DOHH2 (cell line): ENCODE data around the gene SYT1.

Source experiments
- H3F3A ChIP-seq: fragments of 200-600 bp; sonication (generic), shearing (Covaris generic); 2 replicates; pipeline ENCODE4 v1.6.0; 2016; ENCODE audit warnings: antibody characterized with exemption, mild to moderate bottlenecking; ENCODE audit not compliant: control insufficient read depth, insufficient read depth
- H3K27ac ChIP-seq: fragments of 200-600 bp; sonication (generic); 2 replicates; pipeline ENCODE4 v1.5.1; 2014; ENCODE audit warnings: low read depth, mild to moderate bottlenecking, low read length, moderate library complexity
- H3K27me3 ChIP-seq: fragments of 200-600 bp; sonication (generic); 2 replicates; pipeline ENCODE4 v1.6.1; 2014; ENCODE audit warnings: mild to moderate bottlenecking, low read length, mixed read lengths; ENCODE audit not compliant: control insufficient read depth
- H3K36me3 ChIP-seq: fragments of 200-600 bp; sonication (generic); 2 replicates; pipeline ENCODE4 v1.6.1; 2014; ENCODE audit warnings: mild to moderate bottlenecking, low read length, moderate library complexity, mixed read lengths; ENCODE audit not compliant: control insufficient read depth
- H3K4me1 ChIP-seq: fragments of 200-600 bp; sonication (generic); 2 replicates; pipeline ENCODE4 v1.6.1; 2014; ENCODE audit warnings: mild to moderate bottlenecking, low read length, mixed read lengths; ENCODE audit not compliant: control insufficient read depth
- H3K4me2 ChIP-seq: fragments of 200-600 bp; sonication (generic); 2 replicates; pipeline ENCODE4 v1.6.0; 2014; ENCODE audit warnings: mild to moderate bottlenecking, low read length, moderate library complexity
- H3K4me3 ChIP-seq: fragments of 200-600 bp; sonication (generic); 2 replicates; pipeline ENCODE4 v1.5.1; 2014; ENCODE audit warnings: mild to moderate bottlenecking, low read length, mixed read lengths
- H3K79me2 ChIP-seq: fragments of 200-600 bp; sonication (generic); 2 replicates; pipeline ENCODE4 v1.6.1; 2014; ENCODE audit warnings: mild to moderate bottlenecking, low read length, mixed read lengths; ENCODE audit not compliant: control insufficient read depth
- H3K9me2 ChIP-seq: fragments of 200-600 bp; sonication (generic); replicated peaks from 2 replicates; pipeline ENCODE4 v1.6.1; 2014; ENCODE audit warnings: mild to moderate bottlenecking, low read length, mixed read lengths; ENCODE audit not compliant: control insufficient read depth
- H3K9me3 ChIP-seq: fragments of 200-600 bp; sonication (generic); 2 replicates; pipeline ENCODE4 v1.6.1; 2014; ENCODE audit warnings: antibody characterized with exemption, low read length, mixed read lengths; ENCODE audit not compliant: control insufficient read depth, insufficient read depth
- H4K20me1 ChIP-seq: fragments of 200-600 bp; sonication (generic); 2 replicates; pipeline ENCODE4 v1.6.0; 2014; ENCODE audit warnings: low read depth, mild to moderate bottlenecking, antibody characterized with exemption, low read length, moderate library complexity; ENCODE audit not compliant: control insufficient read depth, insufficient read depth
- EZH2phosphoT487 ChIP-seq: fragments of 200-600 bp; sonication (generic); IDR thresholded peaks from 2 replicates; pipeline ENCODE4 v1.6.1; 2017; ENCODE audit warnings: borderline replicate concordance, mild to moderate bottlenecking, antibody characterized with exemption, low read length, moderate library complexity, mixed read lengths
- TF ChIP-seq, protein P1 (sequence below): fragments of 200-600 bp; sonication (generic); IDR thresholded peaks from one replicate; pipeline ENCODE4 v1.5.1; 2014; ENCODE audit warnings: antibody characterized with exemption, mild to moderate bottlenecking, low read depth, low read length; ENCODE audit not compliant: poor library complexity, severe bottlenecking

SYT1 gene

DNA sequence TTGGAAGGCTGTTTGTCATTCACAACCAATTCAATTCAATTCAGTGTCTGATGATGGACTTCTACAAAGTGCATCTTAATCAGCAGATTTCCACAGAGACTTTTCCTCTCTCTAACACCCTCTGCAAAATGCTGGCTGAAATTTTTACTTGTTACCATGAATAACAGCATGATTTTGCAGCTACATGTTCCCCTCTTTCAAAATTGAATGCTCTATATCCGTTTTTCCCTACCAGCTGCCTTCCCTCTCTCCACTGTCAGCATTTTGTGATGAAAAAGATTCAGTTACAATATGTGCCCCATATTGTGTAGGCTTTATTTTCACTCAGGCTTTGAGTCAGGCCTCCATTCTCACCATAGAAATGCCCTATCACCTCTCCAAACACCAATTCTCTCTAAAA, 334.6 kb downstream of the SYT1 start:
- no peak overlapping the region for H3K27ac ChIP-seq
- TF ChIP-seq, protein P1, sequence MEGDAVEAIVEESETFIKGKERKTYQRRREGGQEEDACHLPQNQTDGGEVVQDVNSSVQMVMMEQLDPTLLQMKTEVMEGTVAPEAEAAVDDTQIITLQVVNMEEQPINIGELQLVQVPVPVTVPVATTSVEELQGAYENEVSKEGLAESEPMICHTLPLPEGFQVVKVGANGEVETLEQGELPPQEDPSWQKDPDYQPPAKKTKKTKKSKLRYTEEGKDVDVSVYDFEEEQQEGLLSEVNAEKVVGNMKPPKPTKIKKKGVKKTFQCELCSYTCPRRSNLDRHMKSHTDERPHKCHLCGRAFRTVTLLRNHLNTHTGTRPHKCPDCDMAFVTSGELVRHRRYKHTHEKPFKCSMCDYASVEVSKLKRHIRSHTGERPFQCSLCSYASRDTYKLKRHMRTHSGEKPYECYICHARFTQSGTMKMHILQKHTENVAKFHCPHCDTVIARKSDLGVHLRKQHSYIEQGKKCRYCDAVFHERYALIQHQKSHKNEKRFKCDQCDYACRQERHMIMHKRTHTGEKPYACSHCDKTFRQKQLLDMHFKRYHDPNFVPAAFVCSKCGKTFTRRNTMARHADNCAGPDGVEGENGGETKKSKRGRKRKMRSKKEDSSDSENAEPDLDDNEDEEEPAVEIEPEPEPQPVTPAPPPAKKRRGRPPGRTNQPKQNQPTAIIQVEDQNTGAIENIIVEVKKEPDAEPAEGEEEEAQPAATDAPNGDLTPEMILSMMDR: no peak
- TF ChIP-seq EZH2phosphoT487: no peak
- H3F3A ChIP-seq: no peaks in the 10 kb centered on the region
- H3K4me3 ChIP-seq: no peak overlapping the region
- no peak overlapping the region for H3K4me2 ChIP-seq
- no peaks in the 10 kb centered on the region for H3K4me1 ChIP-seq
- H3K9me3 ChIP-seq: no peaks in the 10 kb centered on the region
- no peaks in the 10 kb centered on the region for H3K79me2 ChIP-seq
- H3K36me3 ChIP-seq: no peaks in the 10 kb centered on the region
- no peaks in the 10 kb centered on the region for H4K20me1 ChIP-seq
- no peaks in the 10 kb centered on the region for H3K9me2 ChIP-seq
- H3K27me3 ChIP-seq: no peaks in the 10 kb centered on the region; the same call in 1 of the 2 replicates

DNA sequence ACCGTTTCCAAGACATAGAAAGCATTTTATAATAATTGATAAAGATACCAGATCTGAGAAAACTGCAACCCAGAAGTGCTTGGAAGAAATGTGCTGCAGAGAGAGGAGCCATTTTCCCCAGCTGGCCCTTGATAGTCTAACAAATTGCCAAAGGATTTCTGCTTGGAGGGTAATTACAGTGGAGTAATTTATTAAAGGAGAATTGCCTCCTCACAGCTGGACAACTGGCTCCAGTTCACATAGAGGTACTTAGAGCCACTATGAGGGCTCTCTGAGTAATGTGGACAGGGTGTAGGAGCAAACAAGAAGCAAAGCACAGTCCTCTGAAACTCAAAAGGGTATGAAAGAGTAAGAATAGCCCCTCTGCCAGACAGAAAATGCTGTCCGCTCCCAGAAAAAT, 335.6 kb downstream of the SYT1 start:
- Histone ChIP-seq H3F3A (no peaks in the 10 kb centered on the region), H3K4me3 (no peak overlapping the region), H3K4me2 (no peak overlapping the region), H3K27ac (no peak overlapping the region), H3K4me1 (no peaks in the 10 kb centered on the region), H3K9me2 (no peaks in the 10 kb centered on the region), H4K20me1 (no peaks in the 10 kb centered on the region), H3K79me2 (no peaks in the 10 kb centered on the region), H3K27me3 (no peaks in the 10 kb centered on the region; the same call in 1 of the 2 replicates), H3K36me3 (no peaks in the 10 kb centered on the region), H3K9me3 (no peaks in the 10 kb centered on the region)
- TF ChIP-seq, protein P1: no peak
- no peak for TF ChIP-seq EZH2phosphoT487

DNA sequence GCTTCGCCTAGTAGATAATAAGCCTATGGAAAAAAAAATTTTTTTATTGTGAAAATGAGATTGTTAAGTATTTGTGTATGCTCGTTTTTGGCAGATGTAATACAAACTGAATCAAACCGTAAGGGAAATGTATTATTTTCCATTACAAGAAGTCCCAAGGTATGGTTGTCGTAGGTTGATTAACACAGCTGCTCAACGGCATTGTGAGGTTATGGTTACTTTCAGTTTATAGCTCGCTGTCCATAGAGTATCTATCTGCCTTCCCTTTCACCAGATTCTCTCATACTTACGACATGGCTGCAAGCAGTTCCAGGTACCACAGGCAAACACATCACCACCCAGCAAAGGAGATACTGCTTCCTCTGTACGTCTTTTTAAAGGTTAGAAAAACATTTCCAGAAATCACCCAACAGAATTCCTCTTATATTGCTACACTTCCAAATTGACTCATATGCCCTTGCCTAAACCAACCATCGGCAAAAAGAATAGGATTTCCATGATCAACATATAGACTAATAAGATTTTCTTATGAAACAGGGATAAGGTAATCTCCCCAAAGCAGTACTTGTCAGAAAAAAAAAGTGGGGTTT, 338.6 kb downstream of the SYT1 start:
- Histone ChIP-seq H3K9me2 (no peaks in the 10 kb centered on the region), H3F3A (no peaks in the 10 kb centered on the region), H3K27me3 (no peaks in the 10 kb centered on the region), H3K4me2 (no peak overlapping the region), H3K9me3 (no peaks in the 10 kb centered on the region), H3K36me3 (no peaks in the 10 kb centered on the region), H3K4me1 (no peaks in the 10 kb centered on the region), H3K27ac (no peak overlapping the region), H4K20me1 (no peaks in the 10 kb centered on the region), H3K79me2 (no peaks in the 10 kb centered on the region), H3K4me3 (no peak overlapping the region)
- no peak for TF ChIP-seq EZH2phosphoT487
- TF ChIP-seq, protein P1: no peak
